Measurements from ENCODE around the gene LLCFC1.

- TF ChIP-seq EZH2phosphoT487 (IDR thresholded peaks at IDR 0.05; ENCODE audit: borderline replicate concordance, low read length): no peak
- TF ChIP-seq CTCF (IDR thresholded peaks at IDR 0.05; ENCODE audit: low read depth, low read length, poor library complexity, severe bottlenecking): no peak
Measured at GRCh38 chr7:142933092-142933475, 6.2 kb upstream of the LLCFC1 start.
